ENCODE measurements around the gene SPNS2.

DNA sequence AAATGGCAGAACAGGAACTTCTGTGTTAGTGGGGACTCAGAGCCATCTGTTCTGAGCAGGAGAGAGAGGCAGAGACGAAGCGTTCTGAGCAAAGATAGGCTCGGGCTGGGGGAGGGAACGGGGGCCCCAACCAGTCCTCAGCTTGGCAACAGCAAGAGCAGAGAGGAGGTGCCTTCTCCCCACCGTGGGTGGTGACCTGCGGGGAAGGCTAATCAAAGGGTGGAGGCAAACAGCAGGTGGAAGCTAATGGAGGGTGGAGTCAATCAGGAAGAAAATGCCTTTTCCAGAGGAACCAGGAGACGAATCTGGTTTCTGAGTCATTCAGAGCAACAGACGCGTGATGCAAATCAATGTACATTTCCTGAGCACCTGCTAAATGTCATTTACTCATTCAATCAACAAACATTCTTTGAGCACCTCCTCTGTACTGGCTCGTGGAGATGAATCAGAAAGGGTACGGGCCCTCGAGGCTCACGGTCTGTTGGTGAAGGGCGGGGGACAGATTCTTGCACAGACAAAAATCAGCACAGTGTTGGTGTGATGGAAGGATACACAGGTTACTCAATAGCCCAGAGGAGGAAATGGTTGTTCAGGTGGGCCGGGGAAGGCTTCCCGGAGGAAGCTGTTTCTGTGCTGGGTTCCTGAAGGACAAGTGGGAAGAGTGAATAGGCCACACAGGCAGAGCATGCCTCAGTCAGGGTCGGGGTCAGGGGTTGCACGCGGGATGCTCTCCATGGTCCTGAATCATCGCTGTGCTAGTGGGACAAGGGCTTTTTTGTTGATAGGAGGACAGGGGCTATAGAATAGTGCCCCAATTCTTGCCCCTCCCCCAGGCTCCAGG is 5.7 kb upstream of the SPNS2 start:
- TF ChIP-seq, protein P1, sequence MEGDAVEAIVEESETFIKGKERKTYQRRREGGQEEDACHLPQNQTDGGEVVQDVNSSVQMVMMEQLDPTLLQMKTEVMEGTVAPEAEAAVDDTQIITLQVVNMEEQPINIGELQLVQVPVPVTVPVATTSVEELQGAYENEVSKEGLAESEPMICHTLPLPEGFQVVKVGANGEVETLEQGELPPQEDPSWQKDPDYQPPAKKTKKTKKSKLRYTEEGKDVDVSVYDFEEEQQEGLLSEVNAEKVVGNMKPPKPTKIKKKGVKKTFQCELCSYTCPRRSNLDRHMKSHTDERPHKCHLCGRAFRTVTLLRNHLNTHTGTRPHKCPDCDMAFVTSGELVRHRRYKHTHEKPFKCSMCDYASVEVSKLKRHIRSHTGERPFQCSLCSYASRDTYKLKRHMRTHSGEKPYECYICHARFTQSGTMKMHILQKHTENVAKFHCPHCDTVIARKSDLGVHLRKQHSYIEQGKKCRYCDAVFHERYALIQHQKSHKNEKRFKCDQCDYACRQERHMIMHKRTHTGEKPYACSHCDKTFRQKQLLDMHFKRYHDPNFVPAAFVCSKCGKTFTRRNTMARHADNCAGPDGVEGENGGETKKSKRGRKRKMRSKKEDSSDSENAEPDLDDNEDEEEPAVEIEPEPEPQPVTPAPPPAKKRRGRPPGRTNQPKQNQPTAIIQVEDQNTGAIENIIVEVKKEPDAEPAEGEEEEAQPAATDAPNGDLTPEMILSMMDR (IDR thresholded peaks at IDR 0.05) = no peak
- no peak for TF ChIP-seq EP300 (IDR thresholded peaks at IDR 0.05)
- no peak for TF ChIP-seq POLR2AphosphoS5 (IDR thresholded peaks at IDR 0.05)
- no peak for TF ChIP-seq POLR2A (IDR thresholded peaks at IDR 0.05)
